AG10803 (cell line): Measurements from ENCODE around the gene IPO11.
"Not testable (repeated sequence)": the region's sequence is repeated elsewhere in the genome, so short reads cannot be mapped to it uniquely, and the experiment has no call there.

Source experiments
- DNase-seq: peaks from one replicate; pipeline ENCODE4 v3.0.0; 2010; ENCODE audit warnings: low read depth
- H3K4me3 ChIP-seq: 2 replicates; pipeline ENCODE4 v1.5.1; 2011; ENCODE audit warnings: mild to moderate bottlenecking, low read length, control low read depth
- TF ChIP-seq, protein P1 (sequence below): conservative IDR thresholded peaks from 2 replicates; pipeline ENCODE4 v1.5.1; 2011; ENCODE audit warnings: mild to moderate bottlenecking, low read length, control low read depth, inconsistent platforms

IPO11 gene

DNA sequence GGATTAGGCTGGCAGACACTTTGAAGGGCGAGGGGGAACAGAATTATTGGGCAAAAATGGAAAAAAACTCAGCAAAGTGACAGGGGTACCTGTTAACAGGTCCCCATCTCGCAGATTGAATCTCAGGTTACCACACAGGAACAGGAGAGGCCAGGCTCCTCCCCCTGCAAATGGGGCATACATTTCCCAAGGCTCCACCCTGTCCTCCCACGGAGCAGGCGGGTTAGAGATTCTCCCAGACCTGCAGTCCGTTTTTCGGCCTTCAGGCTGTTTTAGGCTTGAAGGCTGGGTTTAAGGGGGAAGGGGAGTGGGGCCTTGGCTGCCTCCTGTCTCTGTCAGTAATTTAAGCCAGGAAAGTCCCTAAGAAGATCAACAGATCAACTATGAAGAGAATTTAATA is 208.7 kb downstream of the IPO11 start:
- no peak for DNase-seq
- no peak overlapping the region for H3K4me3 ChIP-seq
- TF ChIP-seq, protein P1, sequence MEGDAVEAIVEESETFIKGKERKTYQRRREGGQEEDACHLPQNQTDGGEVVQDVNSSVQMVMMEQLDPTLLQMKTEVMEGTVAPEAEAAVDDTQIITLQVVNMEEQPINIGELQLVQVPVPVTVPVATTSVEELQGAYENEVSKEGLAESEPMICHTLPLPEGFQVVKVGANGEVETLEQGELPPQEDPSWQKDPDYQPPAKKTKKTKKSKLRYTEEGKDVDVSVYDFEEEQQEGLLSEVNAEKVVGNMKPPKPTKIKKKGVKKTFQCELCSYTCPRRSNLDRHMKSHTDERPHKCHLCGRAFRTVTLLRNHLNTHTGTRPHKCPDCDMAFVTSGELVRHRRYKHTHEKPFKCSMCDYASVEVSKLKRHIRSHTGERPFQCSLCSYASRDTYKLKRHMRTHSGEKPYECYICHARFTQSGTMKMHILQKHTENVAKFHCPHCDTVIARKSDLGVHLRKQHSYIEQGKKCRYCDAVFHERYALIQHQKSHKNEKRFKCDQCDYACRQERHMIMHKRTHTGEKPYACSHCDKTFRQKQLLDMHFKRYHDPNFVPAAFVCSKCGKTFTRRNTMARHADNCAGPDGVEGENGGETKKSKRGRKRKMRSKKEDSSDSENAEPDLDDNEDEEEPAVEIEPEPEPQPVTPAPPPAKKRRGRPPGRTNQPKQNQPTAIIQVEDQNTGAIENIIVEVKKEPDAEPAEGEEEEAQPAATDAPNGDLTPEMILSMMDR: no peak

DNA sequence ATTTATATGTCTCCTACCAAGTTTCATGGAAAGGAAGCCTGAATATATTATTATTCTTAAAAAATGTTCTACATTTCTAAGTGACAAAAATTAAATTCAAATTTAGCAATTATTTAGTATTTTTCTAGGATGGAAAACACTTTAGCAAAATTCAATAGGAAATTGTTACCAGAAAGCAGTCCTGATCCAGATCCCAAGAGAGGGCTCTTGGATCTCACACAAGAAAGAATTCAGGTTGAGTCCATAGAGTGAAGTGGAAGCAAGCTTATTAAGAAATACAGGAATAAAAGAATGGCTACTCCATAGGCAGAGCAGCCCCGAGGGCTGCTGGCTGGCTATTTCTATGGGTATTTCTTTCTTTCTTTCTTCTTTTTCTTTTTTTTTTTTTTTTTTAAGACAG is 210.7 kb downstream of the IPO11 start:
- TF ChIP-seq, protein P1: no peak
- H3K4me3 ChIP-seq: no peak overlapping the region
- DNase-seq: no peak

DNA sequence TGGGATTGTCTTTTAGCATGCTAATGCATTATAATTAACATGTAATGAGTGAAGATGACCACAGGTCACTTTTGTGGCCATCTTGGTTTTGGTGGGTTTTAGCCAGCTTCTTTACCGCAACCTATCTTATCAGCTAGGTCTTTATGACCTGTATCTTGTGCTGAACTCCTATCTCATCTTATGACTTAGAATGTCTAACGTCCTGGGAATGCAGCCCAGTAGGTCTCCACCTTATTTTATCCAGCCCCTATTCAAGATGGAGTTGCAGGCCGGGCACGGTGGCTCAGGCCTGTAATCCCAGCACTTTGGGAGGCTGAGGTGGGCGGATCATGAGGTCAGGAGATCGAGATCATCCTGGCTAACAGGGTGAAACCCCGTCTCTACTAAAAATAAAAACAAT is 211.9 kb downstream of the IPO11 start:
- H3K4me3 ChIP-seq, DNase-seq: not testable (repeated sequence)

DNA sequence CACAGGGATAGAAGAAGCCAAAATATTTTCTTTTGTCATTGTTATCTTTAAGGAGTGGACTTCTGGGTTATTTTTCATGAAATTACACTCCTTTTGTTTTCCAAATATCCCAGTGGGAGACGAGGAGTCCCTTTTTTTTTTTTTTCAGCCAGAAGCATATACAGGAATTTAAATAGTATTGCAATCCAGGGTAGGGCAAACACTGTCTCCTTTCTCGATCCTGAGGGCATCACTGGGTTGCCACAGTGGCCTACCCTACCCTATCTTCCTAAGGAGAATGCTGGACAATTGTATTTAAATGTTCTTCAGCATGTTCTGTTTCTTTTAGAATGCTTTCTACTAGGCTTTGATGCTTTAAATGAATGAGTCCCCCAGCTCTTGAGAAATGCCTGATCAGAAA is 214.0 kb downstream of the IPO11 start:
- no peak overlapping the region for H3K4me3 ChIP-seq
- TF ChIP-seq, protein P1: no peak
- DNase-seq: no peak

DNA sequence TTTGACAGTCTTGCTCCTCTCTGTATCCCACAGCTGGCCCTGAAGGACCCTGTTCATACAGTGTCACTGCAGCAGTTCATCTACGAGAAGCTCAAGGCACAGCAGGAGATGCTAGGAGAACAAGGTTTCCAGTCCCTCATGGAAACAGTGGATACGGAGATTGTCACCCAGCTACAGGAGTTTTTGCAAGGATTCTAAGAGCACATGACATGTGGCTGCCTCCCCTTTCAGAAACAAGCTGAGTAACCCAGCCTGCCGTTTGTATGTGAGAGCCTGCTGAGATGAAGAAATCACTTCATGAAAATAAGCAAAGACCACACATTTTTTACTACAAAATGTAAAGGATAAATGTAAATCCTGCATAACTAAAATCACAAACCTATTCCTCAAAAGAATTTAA is 214.6 kb downstream of the IPO11 start:
- no peak for DNase-seq
- H3K4me3 ChIP-seq: no peak overlapping the region
- TF ChIP-seq, protein P1: no peak

DNA sequence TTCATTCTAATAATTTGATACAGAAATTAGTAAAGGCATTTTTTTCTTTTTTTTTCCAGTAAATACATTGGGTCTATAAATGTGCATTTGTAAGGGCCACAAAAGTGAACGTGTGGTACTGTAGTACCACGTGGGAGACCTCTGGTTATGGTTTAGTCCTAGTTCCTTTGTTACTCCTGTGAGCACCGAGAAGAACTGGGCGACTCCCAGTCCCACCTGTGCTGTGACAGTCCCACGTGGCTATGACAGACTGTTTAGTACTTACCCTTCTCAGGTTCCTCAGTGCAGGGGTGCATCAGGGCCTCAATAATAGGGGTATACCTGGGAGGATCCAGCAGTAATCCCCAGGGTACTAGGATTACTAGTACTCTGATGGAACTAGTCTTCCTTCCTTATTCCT is 215.3 kb downstream of the IPO11 start:
- DNase-seq: no peak
- TF ChIP-seq, protein P1: no peak
- no peak overlapping the region for H3K4me3 ChIP-seq

DNA sequence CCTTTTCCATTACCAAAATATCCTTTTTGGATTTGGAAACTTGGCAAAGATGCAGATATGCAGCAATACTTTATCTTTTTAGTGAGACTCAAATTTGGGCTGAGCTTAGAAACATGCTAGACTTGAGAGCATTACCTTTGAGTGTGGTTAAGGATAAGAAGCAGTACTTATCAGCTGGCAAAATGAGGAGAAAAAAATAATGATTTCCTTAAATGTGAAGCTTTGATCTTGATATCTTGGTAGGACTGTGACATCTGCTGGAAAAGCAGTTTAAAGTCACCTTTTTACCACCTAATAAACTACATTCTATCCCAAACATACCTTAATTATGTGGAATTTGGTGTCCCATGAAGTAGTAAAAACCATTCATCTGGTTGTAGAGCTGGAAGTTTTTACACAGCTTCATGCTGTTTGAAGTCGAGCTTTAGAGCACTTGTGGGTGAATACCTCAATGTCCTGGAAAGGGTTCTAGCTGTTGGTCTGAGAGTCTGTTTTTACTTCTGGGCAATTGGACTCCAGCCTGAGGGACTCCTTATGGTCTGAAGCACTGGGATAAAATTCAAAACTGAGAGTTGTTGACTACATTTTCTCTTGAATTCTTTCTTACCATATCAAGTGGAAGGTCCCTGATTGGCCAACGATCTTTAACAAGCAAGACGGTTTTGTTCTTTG is 219.5 kb downstream of the IPO11 start:
- TF ChIP-seq, protein P1: no peak
- H3K4me3 ChIP-seq: no peak overlapping the region
- no peak for DNase-seq

DNA sequence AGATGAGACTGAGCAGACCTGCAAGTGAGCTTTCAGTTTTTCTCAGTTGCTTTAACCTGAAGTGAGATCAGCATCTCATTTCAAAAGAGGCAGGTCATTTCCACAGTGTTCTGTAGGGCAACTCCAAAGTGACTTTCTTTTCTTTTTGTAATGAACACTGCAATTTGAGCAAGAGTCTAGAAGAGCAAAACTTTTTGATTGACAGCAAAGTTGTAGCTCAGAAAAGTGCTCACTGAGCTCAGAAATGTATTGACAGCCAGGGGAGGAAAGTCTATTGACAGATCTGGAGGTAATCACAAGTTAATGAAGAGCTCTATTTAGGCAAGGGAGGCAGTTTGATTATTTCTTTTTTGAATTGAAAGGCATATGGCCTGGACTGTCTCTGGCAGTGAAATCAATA is 220.7 kb downstream of the IPO11 start:
- TF ChIP-seq, protein P1: no peak
- no peak overlapping the region for H3K4me3 ChIP-seq
- no peak for DNase-seq
